Ectodermal cell (in vitro differentiated cells): ENCODE results near the gene ZNF76.

ENCODE experiments used
- H3K27ac ChIP-seq: 2 replicates; pipeline ENCODE4 v1.7.0; 2013; ENCODE audit warnings: mild to moderate bottlenecking, low read depth, low read length; ENCODE audit not compliant: insufficient read depth, poor library complexity, severe bottlenecking
- H3K27me3 ChIP-seq: 2 replicates; pipeline ENCODE4 v1.7.0; 2013; ENCODE audit warnings: mild to moderate bottlenecking, low read length; ENCODE audit not compliant: insufficient read depth, control insufficient read depth, poor library complexity, severe bottlenecking
- H3K36me3 ChIP-seq: one replicate; pipeline ENCODE4 v1.7.0; 2013; ENCODE audit warnings: low read length; ENCODE audit not compliant: control insufficient read depth, insufficient read depth
- H3K4me1 ChIP-seq: one replicate; pipeline ENCODE4 v1.7.0; 2013; ENCODE audit warnings: low read length; ENCODE audit not compliant: control insufficient read depth, insufficient read depth
- H3K4me3 ChIP-seq: 2 replicates; pipeline ENCODE4 v1.7.0; 2013; ENCODE audit warnings: low read depth, low read length, control low read depth; ENCODE audit not compliant: insufficient read depth
- H3K9me3 ChIP-seq: 2 replicates; pipeline ENCODE4 v1.7.0; 2013; ENCODE audit warnings: mild to moderate bottlenecking, low read length, moderate library complexity; ENCODE audit not compliant: control insufficient read depth
- WGBS, 2 experiments: methylation state at CpG; one replicate each; pipeline ENCODE4 v1.1.7; 2013; ENCODE audit warnings: missing lambda C conversion rate in 2 of 2; 5-methylcytosine and 5-hydroxymethylcytosine counted together

ZNF76 gene

DNA sequence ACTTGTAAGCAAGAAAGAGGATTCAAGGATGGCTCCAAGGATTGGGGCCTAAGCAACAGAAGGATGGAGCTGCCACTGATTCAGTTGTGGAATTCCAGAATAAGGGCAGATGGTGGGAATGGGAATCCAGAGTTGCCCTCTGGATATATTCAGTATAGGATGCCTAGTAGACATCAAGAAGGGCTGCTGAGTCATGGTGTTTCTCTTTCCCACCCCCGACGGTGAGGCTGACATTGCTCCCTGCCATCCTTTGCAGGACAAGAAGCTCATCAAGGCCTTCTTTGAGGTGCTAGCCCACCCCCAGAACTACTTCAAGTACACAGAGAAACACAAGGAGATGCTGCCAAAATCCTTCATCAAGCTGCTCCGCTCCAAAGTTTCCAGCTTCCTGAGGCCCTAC is 11.2 kb upstream of the ZNF76 start:
- Histone ChIP-seq H3K27ac (no peak overlapping the region), H3K27me3 (no peaks in the 10 kb centered on the region), H3K9me3 (no peaks in the 10 kb centered on the region), H3K4me3 (no peak overlapping the region), H3K4me1 (no peaks in the 10 kb centered on the region), H3K36me3 (peaks cover 16% of the 10 kb centered on the region)
- 63 to 66% methylated on average over 3 of the region's 3 CpGs for WGBS, 2 experiments

DNA sequence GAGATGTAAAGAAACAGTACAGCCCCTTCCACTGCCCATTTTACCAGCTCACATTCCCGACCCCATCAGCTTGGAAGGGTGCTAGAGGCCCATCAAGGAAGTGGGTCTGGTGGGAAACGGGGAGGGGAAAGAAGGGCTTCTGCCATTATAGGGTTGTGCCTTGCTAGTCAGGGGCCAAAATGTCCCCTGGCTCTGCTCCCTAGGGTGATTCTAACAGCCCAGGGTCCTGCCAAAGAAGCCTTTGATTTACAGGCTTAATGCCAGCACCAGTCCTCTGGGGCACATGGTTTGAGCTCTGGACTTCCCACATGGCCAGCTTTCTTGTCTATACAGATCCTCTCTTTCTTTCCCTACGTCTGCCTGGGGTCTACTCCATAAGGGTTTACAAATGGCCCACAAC is 10.6 kb upstream of the ZNF76 start:
- 73 to 77% methylated on average over 3 of the region's 3 CpGs for WGBS, 2 experiments
- no peaks in the 10 kb centered on the region for H3K4me1 ChIP-seq
- H3K9me3 ChIP-seq = no peaks in the 10 kb centered on the region
- H3K27me3 ChIP-seq = no peaks in the 10 kb centered on the region
- no peak overlapping the region for H3K4me3 ChIP-seq
- H3K27ac ChIP-seq = no peak overlapping the region
- H3K36me3 ChIP-seq = peaks cover 16% of the 10 kb centered on the region

DNA sequence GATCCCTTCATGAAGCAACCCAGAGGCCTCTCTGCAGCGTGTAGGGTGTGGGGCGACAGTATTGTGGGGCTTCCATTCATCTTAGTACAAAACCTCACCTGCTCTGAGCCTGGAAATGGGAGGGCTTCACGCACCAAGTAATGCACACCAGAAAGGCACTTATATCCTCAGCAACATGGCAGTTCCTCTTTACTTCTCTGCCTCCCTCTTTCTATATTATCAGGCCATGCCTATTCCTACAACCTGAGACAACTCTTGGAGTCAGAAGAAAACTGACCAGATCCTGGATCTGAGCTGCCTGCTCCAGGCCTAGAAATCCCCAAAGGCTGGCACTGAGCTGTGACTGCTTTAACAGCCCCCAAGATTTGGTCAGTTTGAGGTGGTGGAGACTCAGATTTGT is 7.6 kb upstream of the ZNF76 start:
- Histone ChIP-seq H3K27me3 (no peaks in the 10 kb centered on the region), H3K4me1 (no peaks in the 10 kb centered on the region), H3K27ac (no peak overlapping the region), H3K4me3 (no peak overlapping the region), H3K36me3 (no peaks in the 10 kb centered on the region), H3K9me3 (no peaks in the 10 kb centered on the region)
- 94% methylated on average over 3 of the region's 3 CpGs for WGBS, 2 experiments

DNA sequence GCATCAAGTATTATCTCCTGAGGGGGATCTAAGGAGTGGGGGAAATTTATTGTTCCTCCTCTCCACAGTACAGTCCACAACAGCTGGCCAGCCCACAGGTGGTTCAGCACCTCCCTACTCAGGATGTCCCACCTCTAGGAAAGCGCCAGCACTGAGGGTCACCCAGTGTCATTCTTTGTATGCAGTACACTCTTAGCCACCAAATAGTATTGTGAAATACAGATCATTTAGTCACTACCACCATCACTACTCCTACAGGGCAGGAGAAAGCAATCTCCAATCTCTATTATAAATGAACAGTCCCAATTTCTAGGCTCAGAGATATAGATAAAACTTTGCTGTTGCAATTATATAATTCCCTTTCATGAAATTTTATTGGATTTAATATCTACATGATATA is 6.3 kb upstream of the ZNF76 start:
- Histone ChIP-seq H3K27ac (no peak overlapping the region), H3K27me3 (no peaks in the 10 kb centered on the region), H3K4me3 (no peak overlapping the region), H3K4me1 (peaks cover 3% of the 10 kb centered on the region), H3K9me3 (no peaks in the 10 kb centered on the region), H3K36me3 (no peaks in the 10 kb centered on the region)
- 86 to 95% methylated on average over 1 of the region's 1 CpG for WGBS, 2 experiments

DNA sequence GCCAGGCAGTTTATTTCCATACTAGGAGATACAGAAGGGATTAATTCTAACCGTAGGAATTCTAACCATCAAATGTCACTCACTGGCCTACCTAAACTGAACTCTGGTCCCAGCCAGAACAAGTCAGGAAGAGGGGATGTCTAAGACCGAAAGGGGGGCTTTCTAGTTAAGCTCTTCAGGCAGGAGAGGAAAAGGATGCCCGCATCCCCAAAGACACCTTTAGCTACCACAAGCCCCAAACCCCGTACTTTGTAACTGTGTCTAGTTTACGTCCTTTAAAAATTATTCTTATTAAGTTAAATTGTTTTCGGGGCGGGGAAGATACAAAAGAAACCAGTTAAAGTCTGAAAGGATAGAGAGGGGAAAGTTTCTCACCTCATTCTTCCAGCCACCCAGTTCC is 1.2 kb upstream of the ZNF76 start:
- Histone ChIP-seq H3K27me3 (no peaks in the 10 kb centered on the region), H3K4me3 (peak overlapping the region; percentile 55), H3K27ac (no peak overlapping the region), H3K9me3 (no peaks in the 10 kb centered on the region), H3K36me3 (no peaks in the 10 kb centered on the region), H3K4me1 (peaks cover 14% of the 10 kb centered on the region)
- WGBS, 2 experiments = 59 to 79% methylated on average over 4 to 7 of the region's 7 CpGs

DNA sequence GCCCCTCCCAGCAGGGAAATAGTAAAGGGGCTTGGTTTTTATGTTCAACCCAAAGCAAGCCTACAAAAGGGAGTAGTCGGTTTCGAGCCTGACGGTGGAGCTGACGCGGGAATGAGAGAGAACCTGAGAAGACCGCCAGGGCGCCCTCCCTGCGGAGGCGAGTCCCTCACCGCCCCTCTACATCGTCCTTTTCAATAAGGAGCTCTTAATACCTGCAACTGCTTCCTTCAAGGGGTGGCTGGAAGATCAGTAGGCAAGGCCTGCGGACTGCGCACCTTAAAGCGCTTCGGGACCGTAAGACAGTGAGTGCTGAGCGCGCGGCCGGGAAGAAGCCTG is 709 bp upstream of the ZNF76 start:
- Histone ChIP-seq H3K4me1 (peaks cover 14% of the 10 kb centered on the region), H3K9me3 (no peaks in the 10 kb centered on the region), H3K36me3 (no peaks in the 10 kb centered on the region), H3K27me3 (no peaks in the 10 kb centered on the region), H3K4me3 (peak overlapping the region; percentile 55), H3K27ac (peak overlapping the region; percentile 72)
- WGBS, 2 experiments = 1% methylated on average over 20 of the region's 20 CpGs

DNA sequence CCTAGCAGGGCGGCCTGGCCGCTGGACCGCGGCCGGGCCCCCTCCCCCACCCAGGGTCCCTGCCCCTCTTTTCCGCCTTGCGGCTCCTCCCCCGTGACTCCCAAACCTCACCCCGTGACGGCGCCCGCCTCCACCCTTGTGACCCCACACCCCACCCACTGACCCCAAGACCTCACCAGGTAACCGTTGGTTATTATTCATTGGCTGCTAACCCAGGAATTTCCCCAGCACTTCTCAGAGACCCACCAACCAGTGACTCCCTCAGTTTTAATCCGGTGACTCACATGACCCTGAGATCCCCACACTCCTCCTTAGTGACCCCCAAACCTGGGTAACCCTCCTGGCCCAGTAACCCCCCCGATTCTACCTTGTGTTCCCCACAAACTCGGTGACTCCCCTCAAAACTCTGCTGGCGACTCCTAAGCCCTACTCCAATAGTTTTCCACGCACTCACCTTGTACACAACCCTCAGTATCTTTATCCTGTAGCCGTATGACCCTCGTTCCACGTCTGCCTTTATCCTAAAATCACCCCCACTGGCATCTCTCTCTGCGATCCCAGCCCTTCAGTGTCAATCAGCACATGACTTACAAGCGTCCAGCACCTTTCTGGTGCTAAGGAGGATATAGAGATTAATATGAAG is 534 bp downstream of the ZNF76 start:
- H3K36me3 ChIP-seq = no peaks in the 10 kb centered on the region
- peak overlapping the region; percentile 95 for H3K27ac ChIP-seq
- H3K27me3 ChIP-seq = no peaks in the 10 kb centered on the region
- H3K9me3 ChIP-seq = no peaks in the 10 kb centered on the region
- 3 to 6% methylated on average over 22 of the region's 23 CpGs for WGBS, 2 experiments
- peak overlapping the region; percentile 55 for H3K4me3 ChIP-seq
- H3K4me1 ChIP-seq = peaks cover 14% of the 10 kb centered on the region

DNA sequence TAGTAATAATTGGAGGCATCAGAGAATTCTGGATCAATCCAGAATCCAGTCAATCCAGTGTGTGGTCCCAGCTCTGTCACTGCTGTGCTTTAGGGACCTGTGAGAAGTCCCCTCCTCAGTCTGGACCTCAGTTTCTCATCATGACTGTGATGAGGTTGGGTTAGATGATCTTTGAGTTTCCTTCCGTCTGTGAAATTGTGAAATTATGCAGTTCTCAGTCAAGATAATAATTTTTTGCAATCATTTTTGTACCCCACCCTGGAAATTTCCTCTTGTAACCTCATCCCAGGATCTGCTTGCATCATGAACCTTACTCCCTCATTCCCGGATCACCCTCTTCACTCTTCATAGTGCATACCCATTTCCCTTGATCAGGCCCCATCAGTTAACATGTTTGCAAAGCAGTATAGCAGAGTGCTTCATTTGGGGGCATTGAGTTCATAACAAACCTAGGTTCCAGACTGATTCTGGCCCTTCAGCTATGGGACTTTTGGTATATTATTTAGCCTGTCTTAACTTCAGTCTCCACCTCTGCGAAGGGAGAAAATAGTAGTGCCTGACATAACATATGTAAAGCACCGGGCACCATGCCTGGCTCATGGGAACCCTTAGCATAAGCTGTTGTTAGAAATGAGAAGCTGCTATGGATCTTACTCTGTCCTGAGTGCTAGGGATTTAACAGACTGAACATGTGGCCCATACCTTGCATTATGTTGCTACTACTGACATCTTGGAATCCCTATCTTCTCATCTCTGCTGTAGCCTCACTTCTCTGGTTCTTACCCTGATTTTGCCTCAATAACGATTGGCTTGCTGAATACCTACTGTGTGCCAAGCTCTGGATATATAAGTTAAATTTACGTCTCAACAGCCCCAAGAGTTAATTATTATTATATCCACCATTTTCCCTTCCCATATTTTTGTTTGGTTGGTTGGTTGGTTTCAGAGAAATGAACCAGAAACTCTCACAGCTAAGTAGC is 1.3 kb downstream of the ZNF76 start:
- H3K27me3 ChIP-seq = no peaks in the 10 kb centered on the region
- H3K4me3 ChIP-seq = peak overlapping the region; percentile 55
- H3K36me3 ChIP-seq = no peaks in the 10 kb centered on the region
- no peak overlapping the region for H3K27ac ChIP-seq
- no peaks in the 10 kb centered on the region for H3K9me3 ChIP-seq
- peaks cover 14% of the 10 kb centered on the region for H3K4me1 ChIP-seq
- 94% methylated on average over 5 of the region's 6 CpGs for WGBS, 2 experiments

DNA sequence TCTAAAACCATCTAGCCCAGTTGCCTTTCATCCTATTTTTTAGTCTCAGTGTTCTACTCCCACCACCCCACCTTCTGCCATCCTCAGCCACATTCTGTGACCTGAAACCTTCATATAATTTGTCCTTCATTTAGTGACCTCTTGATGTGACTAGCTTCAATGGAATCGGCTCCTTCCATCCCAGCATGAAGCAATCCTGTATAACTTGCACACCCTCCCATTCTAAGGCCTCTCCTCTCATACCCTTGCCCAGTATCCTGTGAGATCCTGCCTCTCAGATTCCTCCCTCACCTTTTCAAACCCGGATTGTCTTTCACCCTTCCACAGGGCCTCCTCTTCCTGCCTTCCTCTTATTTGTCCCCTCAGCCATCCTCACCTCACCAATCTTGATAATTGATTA is 3.1 kb downstream of the ZNF76 start:
- peaks cover 14% of the 10 kb centered on the region for H3K4me1 ChIP-seq
- H3K4me3 ChIP-seq = no peak overlapping the region
- no peaks in the 10 kb centered on the region for H3K9me3 ChIP-seq
- no peaks in the 10 kb centered on the region for H3K36me3 ChIP-seq
- no peaks in the 10 kb centered on the region for H3K27me3 ChIP-seq
- 86 to 89% methylated on average over 1 of the region's 2 CpGs for WGBS, 2 experiments
- H3K27ac ChIP-seq = no peak overlapping the region

DNA sequence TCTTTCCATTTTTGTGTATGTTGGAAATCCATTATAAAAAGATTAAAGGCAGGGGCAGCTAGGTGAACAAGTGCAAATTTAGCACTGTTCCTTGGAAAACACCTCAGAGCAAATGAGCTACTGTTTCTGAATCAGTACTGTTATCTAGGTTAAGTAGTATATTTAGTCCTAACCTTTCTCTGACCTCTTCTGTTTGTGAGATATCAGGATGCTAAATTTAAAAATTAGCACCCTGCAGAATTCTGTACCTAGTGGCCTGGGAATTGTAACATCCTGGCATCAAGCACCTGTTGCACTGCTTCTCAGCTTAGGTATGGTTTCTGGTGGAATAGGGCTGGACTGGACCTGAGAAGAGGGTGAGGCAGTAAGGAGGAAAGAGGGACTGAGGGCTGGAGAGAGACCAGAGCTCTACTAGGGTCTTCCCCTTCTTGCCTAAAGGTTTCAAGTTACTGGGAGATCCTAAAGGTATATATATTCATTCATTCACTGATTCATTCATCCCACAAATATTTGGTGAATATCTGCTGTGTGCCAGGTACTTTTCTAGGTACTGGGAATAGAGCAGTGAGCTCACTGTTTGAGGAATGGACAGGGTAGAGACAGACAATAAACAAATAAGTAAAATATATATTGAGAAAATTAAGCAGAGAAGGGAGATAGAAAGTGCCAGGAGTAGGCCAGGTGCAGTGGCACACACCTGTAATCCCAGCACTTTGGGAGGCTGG is 5.2 kb downstream of the ZNF76 start:
- Histone ChIP-seq H3K9me3 (no peaks in the 10 kb centered on the region), H3K27ac (no peak overlapping the region), H3K36me3 (no peaks in the 10 kb centered on the region), H3K4me3 (no peak overlapping the region), H3K27me3 (no peaks in the 10 kb centered on the region), H3K4me1 (peaks cover 9% of the 10 kb centered on the region)
